HepG2 (cell line): ENCODE measurements around the gene ZNF783. TPM values are rescaled to one million over a fixed set of nuclear protein-coding genes. Genes with fewer than 3 reads are reported as not detected.
A peak's percentile ranks its signal among the peaks of the same experiment; 100 is the strongest.

ENCODE experiments used
- ATAC-seq: fragments of 200-7000 bp; cut with Tn5 transposase; 3 replicates; pipeline ENCODE4 v1.9.1; 2020; ENCODE audit warnings: mild to moderate bottlenecking, moderate library complexity
- BruUV-seq: library from RNA; stranded (reverse); fragments of 400-500 nt; replicated peaks from 2 replicates; lab custom pipeline; 2021; lab: Mats Ljungman, UMichigan
- CTCF ChIA-PET: fragments of 300-600 bp; formaldehyde crosslinking; extraction: SDS; loops from one replicate; lab custom pipeline; 2021; ENCODE audit warnings: low total read pairs, inconsistent platforms, low intra/inter-chr PET ratio; lab: Yijun Ruan, JAX
- POLR2A ChIA-PET: fragments of 350-600 bp; sonication (Branson Sonifier 250); formaldehyde crosslinking; loops from one replicate; lab custom pipeline; 2020; ENCODE audit warnings: antibody characterized with exemption, inconsistent platforms; lab: Yijun Ruan, JAX
- DNase-seq: peaks from one replicate; pipeline ENCODE4 v3.0.0-alpha.2; 2015; ENCODE audit warnings: low spot score
- FAIRE-seq: peaks from 3 replicates; lab custom pipeline; 2011; peaks lifted over from hg19 to GRCh38; lab: Jason Lieb, UNC
- H2AFZ ChIP-seq: one replicate; pipeline ENCODE4 v1.6.1; 2011; ENCODE audit warnings: low read length, inconsistent platforms
- H3K27ac ChIP-seq: fragments of 300-600 bp; 3 replicates; pipeline ENCODE4 v1.8.0; 2011; ENCODE audit warnings: mixed run types, mild to moderate bottlenecking, mixed read lengths, low read length, inconsistent platforms; ENCODE audit not compliant: insufficient read depth; ENCODE audit errors: extremely low read length
- H3K27me3 ChIP-seq, 2 experiments: fragments of 200-600 bp in 1 of 2; 2 replicates in 1 of 2; 3 replicates in 1 of 2; pipeline versions ENCODE4 v1.6.0 to v1.8.0; 2011; ENCODE audit warnings: low read length in 2 of 2, mild to moderate bottlenecking in 2 of 2, moderate library complexity in 2 of 2, inconsistent platforms in 1 of 2; ENCODE audit not compliant: insufficient read depth in 2 of 2, control insufficient read depth in 1 of 2
- H3K36me3 ChIP-seq, 2 experiments: fragments of 200-600 bp in 1 of 2; replicated peaks in 1 of 2; 2 replicates in 1 of 2; 3 replicates in 1 of 2; pipeline versions ENCODE4 v1.5.1 to v1.8.0; 2011; ENCODE audit warnings: low read length in 2 of 2, inconsistent platforms in 1 of 2; ENCODE audit not compliant: insufficient read depth in 2 of 2, control insufficient read depth in 1 of 2
- H3K4me1 ChIP-seq: 2 replicates; pipeline ENCODE4 v1.5.1; 2012; ENCODE audit warnings: low read length, inconsistent platforms; ENCODE audit not compliant: insufficient read depth
- H3K4me2 ChIP-seq: 2 replicates; pipeline ENCODE4 v1.6.0; 2011; ENCODE audit warnings: low read depth, low read length, inconsistent platforms
- H3K4me3 ChIP-seq, 3 experiments: fragments of 200-600 bp in 1 of 3; sonication (generic), shearing (Covaris generic) in 1 of 3; replicated peaks in 1 of 3; 2 replicates each; pipeline ENCODE4 v1.5.1; 2011 to 2016; ENCODE audit warnings: low read length in 3 of 3, inconsistent platforms in 2 of 3, low read depth in 2 of 3, mild to moderate bottlenecking in 2 of 3, control low read depth in 1 of 3, mixed read lengths in 1 of 3; ENCODE audit not compliant: insufficient read depth in 1 of 3
- H3K79me2 ChIP-seq: one replicate; pipeline ENCODE4 v1.6.1; 2011; ENCODE audit warnings: low read length, inconsistent platforms; ENCODE audit not compliant: insufficient read depth
- H3K9ac ChIP-seq: 2 replicates; pipeline ENCODE4 v1.6.0; 2011; ENCODE audit warnings: mild to moderate bottlenecking, low read depth, low read length, inconsistent platforms; ENCODE audit not compliant: insufficient read depth
- H3K9me3 ChIP-seq: 2 replicates; pipeline ENCODE4 v1.5.1; 2012; ENCODE audit warnings: mild to moderate bottlenecking, low read length
- H4K20me1 ChIP-seq: 2 replicates; pipeline ENCODE4 v1.6.0; 2011; ENCODE audit warnings: inconsistent platforms, mild to moderate bottlenecking, low read length, moderate library complexity; ENCODE audit not compliant: insufficient read depth
- AHDC1 ChIP-seq: sonication (generic); formaldehyde crosslinking; IDR thresholded peaks from 2 replicates; pipeline ENCODE4 v1.5.1; 2020; ENCODE audit warnings: mild to moderate bottlenecking, missing genetic modification reagents, borderline replicate concordance
- BORCS8-MEF2B ChIP-seq: sonication (generic); formaldehyde crosslinking; IDR thresholded peaks from 2 replicates; pipeline ENCODE4 v1.8.0; 2022; ENCODE audit warnings: mild to moderate bottlenecking, missing genetic modification reagents
- GATAD1 ChIP-seq: IDR thresholded peaks from 2 replicates; pipeline ENCODE4 v1.6.1; 2016; ENCODE audit warnings: missing genetic modification reagents, missing compliant biosample characterization
- GRHL1 ChIP-seq: sonication (generic); formaldehyde crosslinking; conservative IDR thresholded peaks from 2 replicates; pipeline ENCODE4 v1.8.0; 2022; ENCODE audit warnings: missing genetic modification reagents
- JUN ChIP-seq: sonication (generic); formaldehyde crosslinking; IDR thresholded peaks from 2 replicates; pipeline ENCODE4 v1.4.0; 2020; ENCODE audit warnings: mild to moderate bottlenecking, missing genetic modification reagents
- RBFOX2 ChIP-seq: fragments of 200-400 bp; formaldehyde crosslinking; IDR thresholded peaks from 2 replicates; pipeline ENCODE4 v1.6.1; 2017; ENCODE audit warnings: low read depth, mild to moderate bottlenecking, low read length
- SMAD9 ChIP-seq: sonication (generic); formaldehyde crosslinking; IDR thresholded peaks from 2 replicates; pipeline ENCODE4 v1.5.1; 2020; ENCODE audit warnings: mild to moderate bottlenecking, missing genetic modification reagents
- SRSF1 ChIP-seq: fragments of 200-400 bp; formaldehyde crosslinking; optimal IDR thresholded peaks from 2 replicates; pipeline ENCODE3; 2017; ENCODE audit warnings: mild to moderate bottlenecking, low read depth, low read length, moderate library complexity
- YY1 ChIP-seq: IDR thresholded peaks from 2 replicates; pipeline ENCODE4 v1.6.1; 2011; ENCODE audit warnings: low read length, low read depth, moderate library complexity, mild to moderate bottlenecking; ENCODE audit not compliant: insufficient read depth, insufficient replicate concordance
- ZNF331 ChIP-seq: sonication (generic); formaldehyde crosslinking; IDR thresholded peaks from 2 replicates; pipeline ENCODE4 v1.4.0; 2020; ENCODE audit warnings: missing genetic modification reagents
- ZNF605 ChIP-seq: sonication (generic); formaldehyde crosslinking; IDR thresholded peaks from 2 replicates; pipeline ENCODE4 v1.8.0; 2022; ENCODE audit warnings: mild to moderate bottlenecking, missing genetic modification reagents
- WGBS: methylation state at CpG from one replicate; pipeline ENCODE4 v1.1.6; 2017; ENCODE audit warnings: low lambda C conversion rate; 5-methylcytosine and 5-hydroxymethylcytosine counted together
- in situ Hi-C: cut with HindIII; loops from 2 replicates; pipeline ENCODE4 v1.10.0; 2017; ENCODE audit warnings: low pct_unique_long_range_greater_than_20kb; ENCODE audit not compliant: extremely low pct_ligation_motif_present
- intact Hi-C: fragments of 100-400 bp; cut with micrococcal nuclease; formaldehyde crosslinking; loops from one replicate; pipeline ENCODE4 v1.10.0; 2022; ENCODE audit not compliant: unreplicated experiment
- polyA plus RNA-seq, 8 experiments: library from polyadenylated mRNA; depleted of rRNA in 3 of 8; stranded (reverse) in 7 of 8; unstranded in 1 of 8; fragments of >200 nt; fragmentation: Illumina TruSeq in 4 of 8; extraction: Trizol in 4 of 8; gene quantifications; 2 replicates each; pipeline versions ENCODE4 v1.2.1 to v1.2.3, GENCODE V29; 2011 to 2016; ENCODE audit warnings: low read depth in 4 of 8, missing spikeins in 1 of 8, mixed read lengths in 1 of 8; ENCODE audit not compliant: insufficient read depth in 1 of 8
- total RNA-seq, 5 experiments: library from RNA; depleted of rRNA; stranded (reverse); fragments of >200 nt; fragmentation: Illumina TruSeq; extraction: Trizol; gene quantifications; 2 replicates each; pipeline ENCODE4 v1.2.3, GENCODE V29; 2016; ENCODE audit warnings: low read depth in 1 of 5

ZNF783 gene
- total and polyA plus RNA-seq, 2 of the 13 experiments (the other 11 are each of a cell fraction or from before 2014, with no cell fraction given) = 4.1 to 5.2 TPM

GRCh38 chr7:149285603-149286002, 23.6 kb downstream of the ZNF783 start:
- Histone ChIP-seq H3K27ac (no peak overlapping the region), H2AFZ (no peak overlapping the region)

GRCh38 chr7:149286811-149287400, 24.9 kb downstream of the ZNF783 start:
- Histone ChIP-seq H3K9me3 (no peaks in the 10 kb centered on the region), H2AFZ (no peak overlapping the region), H3K27me3 (no peaks in the 10 kb centered on the region; a peak in 1 of 5 replicates), H3K27ac (no peak overlapping the region), H3K4me1 (peaks cover 10% of the 10 kb centered on the region; the same call in 1 of the 2 replicates), H3K79me2 (no peaks in the 10 kb centered on the region), H3K9ac (no peak overlapping the region), H3K36me3 (peaks cover 1 to 3% of the 10 kb centered on the region in 2 experiments; a peak in 3 of 5 replicates), H3K4me3 (no peak overlapping the region), H3K4me2 (no peak overlapping the region), H4K20me1 (no peaks in the 10 kb centered on the region)
- ATAC-seq = no peak
- CTCF ChIA-PET = no interaction called here
- in situ Hi-C loops = no loop called here
- BruUV-seq = no TSS peak
- intact Hi-C loops = no loop called here
- DNase-seq = no peak
- FAIRE-seq = no peak
- POLR2A ChIA-PET = no interaction called here
- WGBS = 91% methylated on average over 6 of the region's 6 CpGs
- TF ChIP-seq BORCS8-MEF2B (CRISPR knock-in tag) (no peak), AHDC1 (no peak), YY1 (no peak), GATAD1 (no peak), SRSF1 (no peak), SMAD9 (CRISPR knock-in tag) (no peak), GRHL1 (no peak), ZNF605 (CRISPR knock-in tag) (no peak), JUN (CRISPR knock-in tag) (no peak)

More at GRCh38 chr7:149285603-149286002, 23.6 kb downstream of the ZNF783 start:
- no TSS peak for BruUV-seq
- TF ChIP-seq ZNF331 (CRISPR knock-in tag) (no peak), RBFOX2 (0 out of 2 replicates have a peak, but pooled peaks have one; percentile 0)
- TF ChIP-seq, all 625 proteins: peak for 1
- WGBS = 91% methylated on average over 11 of the region's 11 CpGs
- Histone ChIP-seq H3K27me3 (no peaks in the 10 kb centered on the region; a peak in 1 of 5 replicates), H3K9ac (no peak overlapping the region), H3K9me3 (no peaks in the 10 kb centered on the region), H3K4me1 (peaks cover 10% of the 10 kb centered on the region; the same call in 1 of the 2 replicates), H3K4me2 (no peak overlapping the region), H3K36me3 (peaks cover 1 to 3% of the 10 kb centered on the region in 2 experiments; a peak in 3 of 5 replicates), H3K4me3 (no peak overlapping the region), H3K79me2 (no peaks in the 10 kb centered on the region), H4K20me1 (no peaks in the 10 kb centered on the region)
- no peak for ATAC-seq
- in situ Hi-C loops (no loop called here), intact Hi-C loops (no loop called here)
- POLR2A ChIA-PET = no interaction called here
- no peak for DNase-seq
- no peak for FAIRE-seq
- CTCF ChIA-PET = interaction anchor here (0.6 kb wide), 1 partner anchor 24 kb away, joined by 3 read pairs; no protein-coding TSS in a partner anchor
